ENCODE data around the gene INPP5J. TPM values are rescaled to one million over a fixed set of nuclear protein-coding genes. Genes with fewer than 3 reads are reported as not detected.
"Not testable (repeated sequence)": the region's sequence is repeated elsewhere in the genome, so short reads cannot be mapped to it uniquely, and the experiment has no call there.

INPP5J gene, protein sequence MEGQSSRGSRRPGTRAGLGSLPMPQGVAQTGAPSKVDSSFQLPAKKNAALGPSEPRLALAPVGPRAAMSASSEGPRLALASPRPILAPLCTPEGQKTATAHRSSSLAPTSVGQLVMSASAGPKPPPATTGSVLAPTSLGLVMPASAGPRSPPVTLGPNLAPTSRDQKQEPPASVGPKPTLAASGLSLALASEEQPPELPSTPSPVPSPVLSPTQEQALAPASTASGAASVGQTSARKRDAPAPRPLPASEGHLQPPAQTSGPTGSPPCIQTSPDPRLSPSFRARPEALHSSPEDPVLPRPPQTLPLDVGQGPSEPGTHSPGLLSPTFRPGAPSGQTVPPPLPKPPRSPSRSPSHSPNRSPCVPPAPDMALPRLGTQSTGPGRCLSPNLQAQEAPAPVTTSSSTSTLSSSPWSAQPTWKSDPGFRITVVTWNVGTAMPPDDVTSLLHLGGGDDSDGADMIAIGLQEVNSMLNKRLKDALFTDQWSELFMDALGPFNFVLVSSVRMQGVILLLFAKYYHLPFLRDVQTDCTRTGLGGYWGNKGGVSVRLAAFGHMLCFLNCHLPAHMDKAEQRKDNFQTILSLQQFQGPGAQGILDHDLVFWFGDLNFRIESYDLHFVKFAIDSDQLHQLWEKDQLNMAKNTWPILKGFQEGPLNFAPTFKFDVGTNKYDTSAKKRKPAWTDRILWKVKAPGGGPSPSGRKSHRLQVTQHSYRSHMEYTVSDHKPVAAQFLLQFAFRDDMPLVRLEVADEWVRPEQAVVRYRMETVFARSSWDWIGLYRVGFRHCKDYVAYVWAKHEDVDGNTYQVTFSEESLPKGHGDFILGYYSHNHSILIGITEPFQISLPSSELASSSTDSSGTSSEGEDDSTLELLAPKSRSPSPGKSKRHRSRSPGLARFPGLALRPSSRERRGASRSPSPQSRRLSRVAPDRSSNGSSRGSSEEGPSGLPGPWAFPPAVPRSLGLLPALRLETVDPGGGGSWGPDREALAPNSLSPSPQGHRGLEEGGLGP
- 1 to 10 TPM in 1 of 4 donors, under 1 TPM in 3; 0.20 to 1.0 (median 0.67) TPM for total RNA-seq

DNA sequence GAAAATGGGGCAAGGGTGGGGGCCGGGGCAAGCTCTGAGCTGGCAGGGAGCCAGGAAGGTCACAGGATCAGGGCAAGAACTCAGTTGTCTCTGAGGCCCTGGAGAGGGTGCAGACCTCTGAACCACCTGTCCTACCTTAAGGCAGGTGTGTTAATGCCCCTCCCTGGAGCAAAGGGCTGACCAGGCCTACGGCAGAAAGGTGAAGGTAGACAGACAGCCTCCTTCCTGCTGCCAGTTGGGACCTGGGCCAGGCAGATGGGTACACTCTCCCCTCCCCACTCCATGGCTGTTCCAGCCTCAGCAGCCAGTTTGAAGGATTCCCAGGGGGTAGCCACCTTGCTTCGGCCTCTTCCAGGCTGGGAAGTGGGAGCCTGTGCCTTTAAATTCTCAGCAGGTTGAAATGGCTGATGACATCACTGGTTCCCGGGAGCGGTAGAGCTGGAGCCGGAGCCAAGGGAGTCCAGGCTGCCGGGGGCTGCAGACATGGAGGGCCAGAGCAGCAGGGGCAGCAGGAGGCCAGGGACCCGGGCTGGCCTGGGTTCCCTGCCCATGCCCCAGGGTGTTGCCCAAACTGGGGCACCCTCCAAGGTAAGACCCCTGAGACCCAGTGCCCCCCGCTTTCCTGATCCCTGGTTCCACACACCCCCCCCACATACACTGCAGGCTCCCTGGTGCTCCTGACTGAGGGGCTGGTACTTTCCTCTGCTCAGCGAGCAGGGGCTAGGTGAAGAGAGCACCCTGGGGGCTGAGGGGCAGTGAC lies at the start of gene INPP5J:
Gene INPP5J, plus strand, starts transcription at position 435 of the 760 bp plus-strand sequence. Its CDS starts 49 bp downstream, at position 484.
- H3K4me3 ChIP-seq: peak within 1 kb of the TSS in 2 of 4 donors; percentile 35 to 36
- peaks cover 0 to 14% (median 3%) of the 10 kb centered on the region in 4 donors for H3K4me1 ChIP-seq
- 9 to 21% methylated on average over 4 to 5 of the region's 10 CpGs for WGBS, 2 donors
- DNase-seq (ENCODE audit: low spot score in 2 of 2): no peak
- H3K9me3 ChIP-seq: no peaks in the 10 kb centered on the region
- H3K27ac ChIP-seq: peak within 1 kb of the TSS in 1 of 4 donors; percentile 74
- TF ChIP-seq POLR2A (IDR thresholded peaks at IDR 0.05) (no peak), EP300 (IDR thresholded peaks at IDR 0.05) (no peak)
- TF ChIP-seq, protein P1, sequence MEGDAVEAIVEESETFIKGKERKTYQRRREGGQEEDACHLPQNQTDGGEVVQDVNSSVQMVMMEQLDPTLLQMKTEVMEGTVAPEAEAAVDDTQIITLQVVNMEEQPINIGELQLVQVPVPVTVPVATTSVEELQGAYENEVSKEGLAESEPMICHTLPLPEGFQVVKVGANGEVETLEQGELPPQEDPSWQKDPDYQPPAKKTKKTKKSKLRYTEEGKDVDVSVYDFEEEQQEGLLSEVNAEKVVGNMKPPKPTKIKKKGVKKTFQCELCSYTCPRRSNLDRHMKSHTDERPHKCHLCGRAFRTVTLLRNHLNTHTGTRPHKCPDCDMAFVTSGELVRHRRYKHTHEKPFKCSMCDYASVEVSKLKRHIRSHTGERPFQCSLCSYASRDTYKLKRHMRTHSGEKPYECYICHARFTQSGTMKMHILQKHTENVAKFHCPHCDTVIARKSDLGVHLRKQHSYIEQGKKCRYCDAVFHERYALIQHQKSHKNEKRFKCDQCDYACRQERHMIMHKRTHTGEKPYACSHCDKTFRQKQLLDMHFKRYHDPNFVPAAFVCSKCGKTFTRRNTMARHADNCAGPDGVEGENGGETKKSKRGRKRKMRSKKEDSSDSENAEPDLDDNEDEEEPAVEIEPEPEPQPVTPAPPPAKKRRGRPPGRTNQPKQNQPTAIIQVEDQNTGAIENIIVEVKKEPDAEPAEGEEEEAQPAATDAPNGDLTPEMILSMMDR (IDR thresholded peaks at IDR 0.05): no peak
- H3K27me3 ChIP-seq: no peaks in the 10 kb centered on the region
- H3K36me3 ChIP-seq: no peaks in the 10 kb centered on the region

DNA sequence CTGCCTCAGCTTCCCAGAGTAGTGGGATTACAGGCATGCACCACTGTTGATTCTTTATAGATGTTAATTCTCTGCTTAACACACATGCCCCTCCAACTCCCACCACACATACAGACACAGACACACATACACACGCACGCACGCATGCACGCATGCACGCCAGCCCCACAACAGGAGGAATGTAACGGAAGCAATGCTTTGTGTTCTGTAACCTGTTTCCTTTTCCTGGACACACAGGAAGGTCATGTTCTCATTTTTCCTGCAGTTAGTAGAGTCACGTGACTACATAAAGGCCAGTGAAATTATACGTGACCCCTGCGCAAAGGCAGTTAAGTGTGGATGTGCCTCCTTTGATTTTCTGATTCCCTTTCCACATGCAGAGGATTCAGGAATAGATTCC lies 49.6 kb upstream of the INPP5J start:
- H3K4me3 ChIP-seq; DNase-seq (ENCODE audit: low spot score in 2 of 2); H3K27me3 ChIP-seq; H3K36me3 ChIP-seq; H3K9me3 ChIP-seq; H3K27ac ChIP-seq: not testable (repeated sequence)
- 77 to 80% methylated on average over 9 of the region's 9 CpGs for WGBS, 2 donors
- H3K4me1 ChIP-seq: peaks cover 0 to 11% (median 5%) of the 10 kb centered on the region in 4 donors

DNA sequence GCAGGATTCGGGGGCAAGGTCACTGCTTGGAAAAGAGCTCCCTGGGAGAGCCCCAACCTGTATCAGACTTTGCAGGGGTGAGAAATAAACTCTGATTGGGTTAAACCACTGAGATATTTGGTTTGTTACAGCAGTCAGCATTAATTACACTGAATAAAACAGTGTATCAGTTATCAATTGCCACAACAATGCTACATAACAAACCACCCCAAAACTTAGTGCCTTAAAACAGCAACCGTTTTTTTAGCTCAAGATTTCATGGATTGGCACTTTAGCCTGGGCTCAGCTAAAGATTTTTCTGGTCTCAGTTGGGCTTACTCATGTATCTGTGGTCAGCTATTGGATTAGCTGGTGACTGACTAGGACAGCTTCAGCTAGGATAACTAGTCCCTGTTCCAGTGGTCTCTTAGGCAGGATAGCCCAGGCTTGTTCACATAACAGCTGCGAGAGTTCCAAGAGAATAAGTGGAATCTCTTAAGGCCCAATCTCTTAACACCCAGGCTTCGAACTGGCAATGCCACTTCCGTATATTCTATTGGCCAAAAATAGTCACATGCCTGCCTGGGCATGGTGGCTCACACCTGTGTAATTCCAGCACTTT lies 49.1 kb upstream of the INPP5J start:
- 79 to 91% methylated on average over 5 of the region's 5 CpGs for WGBS, 2 donors

DNA sequence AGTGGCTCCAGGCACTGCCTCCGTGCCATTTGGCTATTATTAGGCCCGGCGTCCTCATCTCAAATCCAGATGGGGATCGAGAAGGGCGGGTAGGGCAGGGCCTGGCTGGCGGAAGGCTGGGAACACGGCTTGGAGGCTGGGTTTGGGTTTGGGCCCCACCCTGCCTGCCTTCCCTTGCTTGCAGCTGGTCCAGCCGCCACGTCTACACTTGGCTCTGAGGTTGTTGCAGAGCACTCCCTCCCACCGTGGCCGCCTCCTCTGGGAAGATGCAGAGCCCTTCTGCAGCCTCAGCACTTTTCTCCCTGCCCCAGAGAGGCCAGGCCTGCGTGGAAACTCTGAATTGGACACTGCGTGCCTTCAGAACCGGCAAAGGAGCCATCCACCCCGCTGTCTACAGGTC lies 46.8 kb upstream of the INPP5J start:
- TF ChIP-seq, protein P1 (IDR thresholded peaks at IDR 0.05): no peak
- TF ChIP-seq POLR2A (IDR thresholded peaks at IDR 0.05) (no peak), EP300 (IDR thresholded peaks at IDR 0.05) (peak in 1 of 2 donors; percentile 59)
- peak; percentile 67 to 73 for DNase-seq (ENCODE audit: low spot score in 2 of 2)

More for the DNA sequence above, 49.1 kb upstream of the INPP5J start:
- H3K27ac ChIP-seq; H3K9me3 ChIP-seq; H3K4me3 ChIP-seq; H3K36me3 ChIP-seq; H3K27me3 ChIP-seq; DNase-seq (ENCODE audit: low spot score in 2 of 2): not testable (repeated sequence)
- H3K4me1 ChIP-seq: peaks cover 0 to 11% (median 5%) of the 10 kb centered on the region in 4 donors

DNA sequence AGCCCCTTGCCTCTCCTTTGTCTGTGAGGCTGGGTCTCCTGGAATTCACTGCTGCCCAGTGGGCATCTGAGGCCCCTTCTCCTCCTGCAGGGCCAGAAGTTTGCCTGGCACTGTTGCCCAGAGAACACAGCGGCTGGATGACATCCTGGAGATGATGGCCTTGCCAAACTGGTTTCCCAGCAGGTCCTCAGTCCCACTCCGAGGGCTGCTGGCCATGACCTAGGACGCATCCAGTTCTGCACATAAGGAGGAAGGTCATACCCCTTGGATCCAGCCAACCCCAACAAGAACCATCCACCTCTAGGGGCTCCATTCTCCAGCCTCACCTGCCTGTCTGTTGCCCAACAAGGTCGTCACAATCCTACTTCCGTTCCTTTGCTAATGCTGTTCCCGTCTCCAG lies 45.1 kb upstream of the INPP5J start:
- DNase-seq (ENCODE audit: low spot score in 2 of 2): no peak
- peak overlapping the region in 1 of 4 donors; percentile 19 for H3K27ac ChIP-seq
- no peak overlapping the region for H3K4me3 ChIP-seq
- peaks cover 0 to 28% (median 17%) of the 10 kb centered on the region in 4 donors for H3K4me1 ChIP-seq
- TF ChIP-seq POLR2A (IDR thresholded peaks at IDR 0.05) (no peak), EP300 (IDR thresholded peaks at IDR 0.05) (no peak)
- TF ChIP-seq, protein P1 (IDR thresholded peaks at IDR 0.05): no peak
- H3K36me3 ChIP-seq: no peaks in the 10 kb centered on the region
- WGBS, 2 donors: 90 to 96% methylated on average over 6 of the region's 6 CpGs
- no peaks in the 10 kb centered on the region for H3K27me3 ChIP-seq
- H3K9me3 ChIP-seq: no peaks in the 10 kb centered on the region

More for the DNA sequence above, 46.8 kb upstream of the INPP5J start:
- no peak overlapping the region for H3K4me3 ChIP-seq
- no peaks in the 10 kb centered on the region for H3K27me3 ChIP-seq
- H3K9me3 ChIP-seq: no peaks in the 10 kb centered on the region
- peak overlapping the region; percentile 68 to 96 (median 78) for H3K27ac ChIP-seq
- 11 to 24% methylated on average over 11 to 15 of the region's 15 CpGs for WGBS, 2 donors
- H3K4me1 ChIP-seq: peaks cover 0 to 18% (median 10%) of the 10 kb centered on the region in 4 donors
- H3K36me3 ChIP-seq: no peaks in the 10 kb centered on the region

DNA sequence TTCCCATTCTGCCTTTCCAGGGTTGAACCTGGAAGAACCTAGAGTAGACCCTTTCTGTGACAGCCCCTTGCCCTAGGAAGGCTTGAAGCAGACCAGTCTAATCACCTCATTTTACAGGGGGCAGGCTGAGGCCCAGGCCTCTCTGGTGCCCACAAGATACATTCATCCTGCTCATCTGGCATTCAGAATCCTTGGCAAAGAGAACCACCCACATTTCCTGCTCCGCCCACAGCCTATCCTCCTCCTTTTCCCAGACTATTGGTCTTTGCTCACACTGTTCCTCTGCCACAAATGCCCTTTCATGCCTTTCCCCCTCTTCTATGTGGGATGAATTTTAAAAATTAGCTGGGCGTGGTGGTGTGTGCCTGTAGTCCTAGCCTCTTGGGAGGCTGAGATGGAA lies 44.4 kb upstream of the INPP5J start:
- H3K27me3 ChIP-seq; H3K4me3 ChIP-seq; DNase-seq (ENCODE audit: low spot score in 2 of 2); H3K9me3 ChIP-seq; H3K36me3 ChIP-seq: not testable (repeated sequence)
- 78% methylated on average over 2 of the region's 2 CpGs for WGBS, 2 donors
- Histone ChIP-seq H3K27ac (peak overlapping the region in 2 of 4 donors; percentile 15 to 49), H3K4me1 (peaks cover 0 to 35% (median 24%) of the 10 kb centered on the region in 4 donors)

All from tibial nerve (tissue), 4 donors.